ENCODE measurements around the gene COPS7A. TPM values are rescaled to one million over a fixed set of nuclear protein-coding genes. Genes with fewer than 3 reads are reported as not detected.

COPS7A gene
- total RNA-seq, 4 donors from 2014 or later = 46.9 to 74.4 (median 70.0) TPM

GRCh38 chr12:6773590-6774351, 49.9 kb downstream of the COPS7A start:
- no peak for DNase-seq (ENCODE audit: low spot score in 2 of 2)
- H3K27ac ChIP-seq = peak overlapping the region in 1 of 4 donors; percentile 59
- WGBS, 2 donors = 36 to 44% methylated on average over 17 to 41 of the region's 60 CpGs
- H3K27me3 ChIP-seq = no peaks in the 10 kb centered on the region
- TF ChIP-seq CTCF (IDR thresholded peaks at IDR 0.05) (no peak), POLR2A (IDR thresholded peaks at IDR 0.05) (no peak), EP300 (IDR thresholded peaks at IDR 0.05) (no peak)
- peak overlapping the region in 2 of 4 donors; percentile 25 to 27 for H3K4me3 ChIP-seq
- peaks cover under 1 to 63% (median 25%) of the 10 kb centered on the region in 4 donors for H3K4me1 ChIP-seq
- peaks cover 0 to 41% (median 0%) of the 10 kb centered on the region in 3 donors for H3K36me3 ChIP-seq
- H3K9me3 ChIP-seq = no peaks in the 10 kb centered on the region

- Histone ChIP-seq H3K27me3 (no peaks in the 10 kb centered on the region), H3K36me3 (peaks cover 0 to 37% (median 0%) of the 10 kb centered on the region in 3 donors), H3K27ac (peak overlapping the region in 1 of 4 donors; percentile 59), H3K9me3 (no peaks in the 10 kb centered on the region), H3K4me3 (no peak overlapping the region), H3K4me1 (peaks cover 0 to 63% (median 19%) of the 10 kb centered on the region in 4 donors)
- DNase-seq (ENCODE audit: low spot score in 2 of 2) = no peak
- 88 to 92% methylated on average over 15 of the region's 15 CpGs for WGBS, 2 donors
- TF ChIP-seq CTCF (IDR thresholded peaks at IDR 0.05) (no peak), POLR2A (IDR thresholded peaks at IDR 0.05) (no peak), EP300 (IDR thresholded peaks at IDR 0.05) (no peak)
Measured at GRCh38 chr12:6774499-6775062, 50.7 kb downstream of the COPS7A start.

GRCh38 chr12:6775185-6776174, 51.6 kb downstream of the COPS7A start:
- H3K9me3 ChIP-seq = no peaks in the 10 kb centered on the region
- no peak for TF ChIP-seq EP300 (IDR thresholded peaks at IDR 0.05)
- no peak for DNase-seq (ENCODE audit: low spot score in 2 of 2)
- H3K27me3 ChIP-seq = no peaks in the 10 kb centered on the region
- H3K4me3 ChIP-seq = no peak overlapping the region
- peaks cover 0 to 54% (median 18%) of the 10 kb centered on the region in 4 donors for H3K4me1 ChIP-seq
- H3K36me3 ChIP-seq = peaks cover 0 to 28% (median 0%) of the 10 kb centered on the region in 3 donors
- WGBS, 2 donors = 84 to 87% methylated on average over 16 of the region's 16 CpGs
- peak overlapping the region in 1 of 4 donors; percentile 49 for H3K27ac ChIP-seq

GRCh38 chr12:6777386-6777785, 53.5 kb downstream of the COPS7A start:
- Histone ChIP-seq H3K27me3 (no peaks in the 10 kb centered on the region), H3K4me1 (peaks cover 0 to 35% (median 7%) of the 10 kb centered on the region in 4 donors), H3K9me3 (no peaks in the 10 kb centered on the region), H3K27ac (no peak overlapping the region), H3K36me3 (peaks cover 0 to 13% (median 0%) of the 10 kb centered on the region in 3 donors), H3K4me3 (no peak overlapping the region)
- 88% methylated on average over 5 of the region's 5 CpGs for WGBS, 2 donors
- TF ChIP-seq POLR2A (IDR thresholded peaks at IDR 0.05) = no peak
- no peak for TF ChIP-seq EP300 (IDR thresholded peaks at IDR 0.05)
- no peak for TF ChIP-seq CTCF (IDR thresholded peaks at IDR 0.05)
- no peak for DNase-seq (ENCODE audit: low spot score in 2 of 2)

GRCh38 chr12:6778217-6778573, 54.3 kb downstream of the COPS7A start:
- TF ChIP-seq CTCF (IDR thresholded peaks at IDR 0.05) (no peak), POLR2A (IDR thresholded peaks at IDR 0.05) (no peak), EP300 (IDR thresholded peaks at IDR 0.05) (no peak)
- Histone ChIP-seq H3K27ac (peak overlapping the region; percentile 50 to 70 (median 54)), H3K4me3 (peak overlapping the region; percentile 24 to 45 (median 38)), H3K9me3 (no peaks in the 10 kb centered on the region), H3K36me3 (peaks cover 0 to 13% (median 0%) of the 10 kb centered on the region in 3 donors), H3K27me3 (no peaks in the 10 kb centered on the region), H3K4me1 (peaks cover 0 to 27% (median 7%) of the 10 kb centered on the region in 4 donors)
- DNase-seq (ENCODE audit: low spot score in 2 of 2) = no peak
- WGBS, 2 donors = 24 to 40% methylated on average over 14 of the region's 14 CpGs

All from tibial nerve (tissue), 4 donors.